ENCODE data around the gene ASB15.

The ASB15 gene

GRCh38 chr7:123687727-123688126 is 86.1 kb downstream of the ASB15 start:
- no peak overlapping the region for H3K4me3 ChIP-seq (replicated peaks; ENCODE audit: low read depth, low read length)
- TF ChIP-seq CTCF (IDR thresholded peaks at IDR 0.05; ENCODE audit: low read depth, low read length, missing control alignments) = no peak
- no peak for DNase-seq (ENCODE audit: extremely low read depth, low read depth)

All from HFF-Myc (cell line).